OCI-LY1 (cell line): ENCODE results near the gene CHRNB1.

ENCODE experiments used
- CTCF ChIP-seq: fragments of 200-600 bp; sonication (generic), shearing (Covaris generic); IDR thresholded peaks from 2 replicates; pipeline ENCODE4 v1.5.1; 2017; ENCODE audit warnings: mild to moderate bottlenecking, antibody characterized with exemption, low read length, moderate library complexity, mixed read lengths
- EZH2 ChIP-seq: fragments of 200-600 bp; sonication (generic), shearing (Covaris generic); IDR thresholded peaks from 2 replicates; pipeline ENCODE4 v1.8.0; 2017; ENCODE audit warnings: borderline replicate concordance, mixed run types, mild to moderate bottlenecking, antibody characterized with exemption, low read length, moderate library complexity, mixed read lengths

- TF ChIP-seq CTCF: no peak
- TF ChIP-seq EZH2: no peak
Observed at GRCh38 chr17:7408863-7409262, 36.0 kb upstream of the CHRNB1 start.
